Nephron progenitor cell (in vitro differentiated cells): Measurements from ENCODE around the gene USP6NL.

ENCODE experiments used
- DNase-seq: peaks from one replicate; pipeline ENCODE4 v3.0.0; 2021
- H3K27ac Mint-ChIP-seq: 2 replicates; pipeline ENCODE4 v1.8.0; 2021; ENCODE audit warnings: mild to moderate bottlenecking, moderate library complexity, mixed read lengths
- H3K27me3 Mint-ChIP-seq: 2 replicates; pipeline ENCODE4 v1.8.0; 2021; ENCODE audit warnings: mild to moderate bottlenecking, low read depth, mixed read lengths; ENCODE audit not compliant: poor library complexity
- H3K36me3 Mint-ChIP-seq: 2 replicates; pipeline ENCODE4 v1.8.0; 2021; ENCODE audit warnings: low read depth, mixed read lengths
- H3K4me1 Mint-ChIP-seq: 2 replicates; pipeline ENCODE4 v1.8.0; 2021; ENCODE audit warnings: mixed read lengths
- H3K4me3 Mint-ChIP-seq: 2 replicates; pipeline ENCODE4 v1.8.0; 2021; ENCODE audit warnings: mild to moderate bottlenecking, moderate library complexity, mixed read lengths
- H3K9me3 Mint-ChIP-seq: 2 replicates; pipeline ENCODE4 v1.8.0; 2021; ENCODE audit warnings: mild to moderate bottlenecking, moderate library complexity, mixed read lengths
- CTCF ChIP-seq: fragments of 200-600 bp; sonication (generic); IDR thresholded peaks from 2 replicates; pipeline ENCODE4 v1.5.0; 2021; ENCODE audit warnings: antibody characterized with exemption

The USP6NL gene

GRCh38 chr10:11506247-11506789 is 105.1 kb downstream of the USP6NL start:
- DNase-seq = no peak
- H3K4me3 Mint-ChIP-seq = no peak overlapping the region
- no peak overlapping the region for H3K27ac Mint-ChIP-seq
- no peaks in the 10 kb centered on the region for H3K27me3 Mint-ChIP-seq
- peaks cover 26% of the 10 kb centered on the region for H3K4me1 Mint-ChIP-seq
- peaks cover 57% of the 10 kb centered on the region for H3K36me3 Mint-ChIP-seq
- no peaks in the 10 kb centered on the region for H3K9me3 Mint-ChIP-seq
- no peak for TF ChIP-seq CTCF

GRCh38 chr10:11505639-11506038 is 105.8 kb downstream of the USP6NL start:
- no peaks in the 10 kb centered on the region for H3K27me3 Mint-ChIP-seq
- H3K4me3 Mint-ChIP-seq = no peak overlapping the region
- no peak for TF ChIP-seq CTCF
- no peaks in the 10 kb centered on the region for H3K9me3 Mint-ChIP-seq
- peaks cover 63% of the 10 kb centered on the region for H3K36me3 Mint-ChIP-seq
- no peak for DNase-seq
- H3K27ac Mint-ChIP-seq = no peak overlapping the region
- peaks cover 22% of the 10 kb centered on the region for H3K4me1 Mint-ChIP-seq

DNA sequence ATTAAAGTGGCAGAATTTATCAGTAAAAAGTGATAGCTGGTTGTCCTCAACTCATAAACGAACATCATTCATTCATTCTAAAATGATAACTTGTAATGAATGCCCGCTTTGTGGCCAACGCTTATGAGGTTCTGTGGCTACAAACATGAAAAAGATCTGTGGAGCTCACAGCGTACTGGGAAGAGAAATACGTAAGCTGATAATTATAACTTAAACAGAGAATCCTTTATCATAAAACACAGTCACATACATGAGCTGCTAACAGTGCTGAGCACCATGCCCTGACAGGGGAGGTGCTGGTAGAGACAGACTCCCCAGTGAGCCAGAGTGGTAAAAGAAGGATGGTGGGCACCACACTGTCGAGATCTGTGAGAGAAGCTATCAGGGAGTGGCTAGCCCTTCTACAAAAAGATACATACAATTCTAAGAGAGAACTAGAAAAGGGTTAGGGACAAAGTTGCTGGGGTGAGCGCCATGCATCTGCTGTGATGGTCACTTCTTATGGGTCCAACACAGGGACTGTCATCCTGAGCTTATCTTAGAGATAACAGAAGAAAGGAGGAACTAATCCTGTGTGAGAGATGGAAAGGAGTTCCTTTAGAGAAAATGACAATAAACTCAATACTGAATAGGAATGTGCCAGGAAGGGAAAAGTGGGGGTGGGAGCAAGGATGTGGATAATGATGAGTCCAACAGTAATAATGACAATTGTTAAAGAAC is 106.7 kb downstream of the USP6NL start:
- Mint-ChIP-seq H3K9me3 (no peaks in the 10 kb centered on the region), H3K27me3 (no peaks in the 10 kb centered on the region), H3K36me3 (peaks cover 68% of the 10 kb centered on the region), H3K4me1 (peaks cover 14% of the 10 kb centered on the region), H3K4me3 (no peak overlapping the region), H3K27ac (peak overlapping the region; percentile 63)
- no peak for DNase-seq
- TF ChIP-seq CTCF = no peak

DNA sequence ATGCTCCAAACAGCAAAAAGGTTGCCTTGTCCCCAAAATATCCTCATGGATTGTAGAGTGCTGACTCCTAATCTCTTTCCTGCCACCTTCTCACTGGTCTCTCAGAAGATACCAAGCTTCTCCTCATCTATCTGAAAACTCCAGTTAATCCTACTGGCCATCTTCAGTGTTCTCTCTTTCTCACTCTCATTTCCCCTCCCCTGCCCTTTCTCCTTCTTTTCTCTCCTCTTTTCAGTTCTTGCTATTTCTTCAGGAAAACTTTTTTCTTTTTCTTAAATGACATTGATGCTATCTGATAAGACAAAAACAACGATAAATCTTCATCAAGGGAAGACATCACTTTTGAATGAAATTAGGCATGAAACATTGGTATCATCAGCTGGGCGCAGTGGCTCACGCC is 109.8 kb downstream of the USP6NL start:
- peaks cover 8% of the 10 kb centered on the region for H3K4me1 Mint-ChIP-seq
- H3K4me3 Mint-ChIP-seq = no peak overlapping the region
- no peak for TF ChIP-seq CTCF
- H3K27me3 Mint-ChIP-seq = no peaks in the 10 kb centered on the region
- peaks cover 72% of the 10 kb centered on the region for H3K36me3 Mint-ChIP-seq
- DNase-seq = no peak
- H3K9me3 Mint-ChIP-seq = no peaks in the 10 kb centered on the region
- H3K27ac Mint-ChIP-seq = peak overlapping the region; percentile 29

DNA sequence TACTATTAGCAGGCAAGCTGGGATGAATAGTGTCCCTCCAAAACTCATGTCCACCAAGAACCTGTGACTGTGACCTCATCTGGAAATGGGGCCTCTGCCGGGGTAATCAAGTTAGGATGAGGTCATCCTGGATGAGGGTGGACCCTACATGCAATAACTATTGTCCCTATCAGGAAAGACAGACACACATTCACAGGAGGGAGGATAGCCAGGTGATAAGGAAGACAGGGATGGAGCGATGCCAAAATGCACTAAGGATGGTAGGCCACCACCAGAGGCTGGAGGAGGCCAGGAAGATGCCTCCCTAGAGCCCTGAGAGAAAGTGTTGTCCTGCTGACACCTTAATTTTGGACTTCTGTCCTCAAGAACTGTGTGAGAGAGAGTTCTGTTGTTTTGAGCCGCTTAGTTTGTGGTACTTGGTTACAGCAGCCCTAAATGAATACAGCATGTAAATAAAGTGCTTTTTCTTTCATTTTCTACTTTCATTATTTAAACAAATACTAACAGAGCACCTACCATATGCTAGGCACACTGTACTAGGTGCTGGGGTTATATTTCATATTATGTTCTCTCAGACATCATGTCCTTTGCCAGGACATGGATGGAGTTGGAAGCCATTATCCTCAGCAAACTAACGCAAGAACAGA is 111.9 kb downstream of the USP6NL start:
- no peak for TF ChIP-seq CTCF
- H3K4me1 Mint-ChIP-seq = peaks cover 21% of the 10 kb centered on the region
- H3K27ac Mint-ChIP-seq = no peak overlapping the region
- no peak overlapping the region for H3K4me3 Mint-ChIP-seq
- no peaks in the 10 kb centered on the region for H3K9me3 Mint-ChIP-seq
- no peaks in the 10 kb centered on the region for H3K27me3 Mint-ChIP-seq
- H3K36me3 Mint-ChIP-seq = peaks cover 75% of the 10 kb centered on the region
- no peak for DNase-seq
